Measurements from ENCODE around the gene ADARB1.
"Not testable (repeated sequence)": the region's sequence is repeated elsewhere in the genome, so short reads cannot be mapped to it uniquely, and the experiment has no call there.

The ADARB1 gene, protein sequence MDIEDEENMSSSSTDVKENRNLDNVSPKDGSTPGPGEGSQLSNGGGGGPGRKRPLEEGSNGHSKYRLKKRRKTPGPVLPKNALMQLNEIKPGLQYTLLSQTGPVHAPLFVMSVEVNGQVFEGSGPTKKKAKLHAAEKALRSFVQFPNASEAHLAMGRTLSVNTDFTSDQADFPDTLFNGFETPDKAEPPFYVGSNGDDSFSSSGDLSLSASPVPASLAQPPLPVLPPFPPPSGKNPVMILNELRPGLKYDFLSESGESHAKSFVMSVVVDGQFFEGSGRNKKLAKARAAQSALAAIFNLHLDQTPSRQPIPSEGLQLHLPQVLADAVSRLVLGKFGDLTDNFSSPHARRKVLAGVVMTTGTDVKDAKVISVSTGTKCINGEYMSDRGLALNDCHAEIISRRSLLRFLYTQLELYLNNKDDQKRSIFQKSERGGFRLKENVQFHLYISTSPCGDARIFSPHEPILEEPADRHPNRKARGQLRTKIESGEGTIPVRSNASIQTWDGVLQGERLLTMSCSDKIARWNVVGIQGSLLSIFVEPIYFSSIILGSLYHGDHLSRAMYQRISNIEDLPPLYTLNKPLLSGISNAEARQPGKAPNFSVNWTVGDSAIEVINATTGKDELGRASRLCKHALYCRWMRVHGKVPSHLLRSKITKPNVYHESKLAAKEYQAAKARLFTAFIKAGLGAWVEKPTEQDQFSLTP

DNA sequence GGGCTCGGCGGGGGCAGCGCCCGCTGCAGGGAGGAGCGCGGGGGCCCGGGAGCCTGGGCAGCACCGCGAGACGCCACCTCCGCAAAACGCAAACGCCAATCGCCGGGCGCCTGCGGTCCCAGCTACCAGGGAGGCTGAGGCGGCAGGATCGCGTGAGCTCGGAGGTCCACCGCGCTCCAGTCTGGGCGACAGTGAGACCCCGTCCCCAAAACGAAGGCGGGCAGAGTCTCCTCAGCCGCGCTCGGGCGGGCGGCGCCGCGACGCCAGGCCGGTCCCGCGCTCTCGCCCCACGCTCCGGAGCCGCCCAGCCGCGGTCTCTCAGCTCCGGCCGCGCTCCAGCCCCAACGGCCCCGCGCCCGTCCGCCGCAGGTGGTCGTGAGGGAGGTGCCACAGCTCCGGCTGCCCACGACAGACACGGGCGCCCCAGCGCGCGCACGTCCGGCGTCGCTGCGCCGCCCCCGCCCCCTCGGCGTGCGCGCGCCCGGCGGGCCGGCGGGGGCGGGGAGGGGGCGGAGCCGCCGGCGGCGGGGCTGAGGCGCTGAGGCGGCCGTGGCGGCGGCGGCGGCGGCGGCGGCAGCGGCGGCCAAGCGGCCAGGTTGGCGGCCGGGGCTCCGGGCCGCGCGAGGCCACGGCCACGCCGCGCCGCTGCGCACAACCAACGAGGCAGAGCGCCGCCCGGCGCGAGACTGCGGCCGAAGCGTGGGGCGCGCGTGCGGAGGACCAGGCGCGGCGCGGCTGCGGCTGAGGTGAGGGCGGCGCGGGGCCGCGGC, at the start of gene ADARB1:
TSS of gene ADARB1 (plus strand) at position 533 of the 770 bp plus-strand sequence. CDS start 97,077 bp downstream, outside the sequence.
- peak; percentile 96 for DNase-seq (ENCODE audit: low spot score)

DNA sequence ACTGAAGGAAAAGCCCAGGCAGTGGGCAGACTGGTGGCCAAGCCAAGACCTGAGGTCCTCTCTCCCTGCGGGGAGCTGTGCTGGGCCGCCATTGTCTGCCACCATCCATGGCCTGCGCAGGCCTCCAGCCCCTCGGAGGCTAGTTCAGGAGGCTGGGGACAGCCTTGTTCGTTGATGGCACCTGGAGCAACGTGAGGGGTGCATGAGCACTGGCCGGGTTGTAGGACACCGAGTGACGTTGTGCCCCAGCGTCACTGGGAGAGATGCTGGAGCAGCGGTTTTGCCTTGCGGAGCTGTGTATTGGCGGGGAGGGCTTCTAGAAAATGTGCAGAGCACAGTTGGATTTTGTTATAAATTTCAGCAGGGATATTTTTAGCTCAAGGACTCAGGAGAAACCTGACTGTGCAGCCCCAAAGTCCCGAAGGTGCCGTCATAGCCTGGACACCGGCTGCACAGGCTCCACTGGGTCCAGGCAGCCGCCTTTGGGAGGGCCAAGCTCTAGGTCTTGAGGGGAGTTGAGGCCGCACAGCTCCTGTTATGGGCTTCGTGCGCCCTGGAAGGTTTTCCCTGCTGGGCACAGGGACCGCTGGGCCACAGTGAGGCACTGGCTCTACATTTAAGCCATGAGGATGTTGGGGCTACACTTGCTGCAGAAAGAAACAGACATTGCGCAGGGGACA, 48.2 kb upstream of the ADARB1 start:
- peak; percentile 2 for DNase-seq (ENCODE audit: low spot score)

DNA sequence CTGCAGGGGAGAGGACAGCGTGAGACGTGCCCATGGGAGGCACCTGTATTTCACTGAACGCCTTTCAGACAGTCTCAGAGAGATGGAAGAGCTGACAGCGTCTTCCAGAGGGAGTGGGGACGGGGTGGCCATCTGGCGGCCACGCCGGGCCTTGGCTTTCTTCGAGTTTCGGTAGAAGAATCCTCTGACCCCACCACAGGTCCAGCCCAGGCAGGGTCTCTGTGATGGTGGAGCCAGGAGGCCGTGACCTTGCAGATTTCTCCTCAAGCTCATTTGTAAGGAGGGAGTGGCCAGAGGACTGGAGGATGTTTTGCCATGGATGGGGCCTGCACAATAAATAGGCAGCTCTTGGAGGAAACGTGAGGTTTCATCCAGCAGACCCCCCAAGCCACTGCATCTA, 47.6 kb upstream of the ADARB1 start:
- DNase-seq (ENCODE audit: low spot score): peak; percentile 5

DNA sequence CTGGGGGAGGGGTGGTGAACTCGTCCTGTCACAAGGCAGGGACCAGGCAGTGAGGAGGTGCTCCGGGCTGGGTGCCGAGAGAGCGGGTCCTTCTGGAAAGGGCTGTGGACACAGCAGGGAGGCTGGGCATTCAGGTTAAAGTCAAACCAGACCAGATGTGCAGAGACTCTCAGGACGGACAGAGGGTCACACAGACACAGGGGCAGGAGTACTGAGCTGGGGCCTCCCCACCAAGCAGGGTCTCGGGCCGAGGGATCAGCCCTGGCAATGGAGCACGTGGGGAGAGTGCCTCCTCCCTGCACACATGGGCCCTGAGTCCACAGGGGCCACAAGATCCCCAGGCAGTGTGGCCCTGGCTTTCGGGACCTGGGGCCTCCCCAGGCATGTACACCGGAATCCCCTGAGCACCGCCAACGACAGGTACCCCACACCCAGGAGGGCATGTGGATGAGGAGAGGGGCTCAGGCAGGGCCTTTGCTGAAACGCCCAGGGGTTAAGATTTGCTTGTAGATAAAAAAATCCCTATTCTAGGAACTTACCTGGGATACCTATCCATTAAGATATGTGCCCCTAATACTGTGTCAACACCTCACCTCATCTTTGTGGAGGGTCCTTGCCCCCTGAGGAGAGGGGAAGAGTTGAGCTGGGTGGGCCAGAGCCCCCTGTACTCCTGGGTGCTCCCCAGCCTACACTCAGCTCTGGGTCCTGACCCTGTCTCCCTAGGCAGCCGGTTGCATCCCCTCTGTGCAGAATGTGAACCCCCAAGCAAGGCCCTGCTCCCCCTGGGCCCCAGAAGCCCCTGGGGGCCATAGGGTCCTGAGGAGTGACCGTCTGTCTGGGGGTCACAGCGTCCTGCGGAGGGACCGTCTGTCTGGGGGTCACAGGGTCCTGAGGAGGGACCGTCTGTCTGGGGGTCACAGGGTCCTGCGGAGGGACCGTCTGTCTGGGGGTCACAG, 46.9 kb upstream of the ADARB1 start:
- DNase-seq (ENCODE audit: low spot score): peak; percentile 6

DNA sequence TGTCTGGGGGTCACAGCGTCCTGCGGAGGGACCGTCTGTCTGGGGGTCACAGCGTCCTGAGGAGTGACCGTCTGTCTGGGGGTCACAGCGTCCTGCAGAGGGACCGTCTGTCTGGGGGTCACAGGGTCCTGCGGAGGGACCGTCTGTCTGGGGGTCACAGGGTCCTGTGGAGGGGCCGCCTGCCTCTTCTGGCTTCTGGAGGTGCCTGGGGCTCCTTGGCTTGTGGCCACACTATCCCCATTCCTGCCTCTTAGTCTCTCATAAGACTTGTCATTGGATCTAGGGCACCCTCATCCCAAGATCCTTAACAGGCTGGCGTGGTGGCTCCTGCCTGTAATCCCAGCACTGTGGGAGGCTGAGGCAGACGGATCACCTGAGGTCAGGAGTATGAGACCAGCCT, 45.7 kb upstream of the ADARB1 start:
- DNase-seq (ENCODE audit: low spot score): not testable (repeated sequence)

DNA sequence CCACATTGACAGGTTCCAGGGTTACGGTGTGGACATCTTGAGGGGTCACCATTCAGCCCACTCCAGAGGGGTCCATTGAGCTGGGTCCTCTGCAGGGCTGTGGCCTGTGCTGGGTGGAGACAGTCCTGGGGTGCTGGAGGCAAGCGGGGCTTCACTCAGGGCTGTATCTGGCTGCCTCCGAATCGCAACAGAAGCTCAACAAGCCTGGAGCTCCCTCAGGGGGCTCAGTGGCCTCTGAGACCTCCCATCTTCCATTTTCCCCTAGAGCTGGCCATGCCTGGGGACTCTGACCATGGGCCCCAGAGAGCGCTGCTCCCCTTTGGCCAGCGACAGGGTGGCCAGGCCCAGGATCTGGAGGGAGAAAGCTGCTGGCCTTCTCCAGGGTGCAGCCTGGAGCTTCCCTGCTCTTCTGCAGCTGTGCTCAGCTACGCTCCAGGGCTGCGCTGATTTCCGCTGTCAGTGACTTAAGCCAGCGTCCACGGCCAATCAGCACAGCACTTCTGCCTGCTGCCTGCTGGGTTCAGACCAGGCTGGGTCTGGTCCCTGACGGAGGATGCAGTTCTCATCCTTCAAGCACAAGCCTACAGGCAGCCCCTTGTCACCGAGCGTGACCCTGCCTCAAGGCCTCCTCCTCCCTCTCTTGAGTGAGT, 45.0 kb upstream of the ADARB1 start:
- DNase-seq (ENCODE audit: low spot score): peak; percentile 71

DNA sequence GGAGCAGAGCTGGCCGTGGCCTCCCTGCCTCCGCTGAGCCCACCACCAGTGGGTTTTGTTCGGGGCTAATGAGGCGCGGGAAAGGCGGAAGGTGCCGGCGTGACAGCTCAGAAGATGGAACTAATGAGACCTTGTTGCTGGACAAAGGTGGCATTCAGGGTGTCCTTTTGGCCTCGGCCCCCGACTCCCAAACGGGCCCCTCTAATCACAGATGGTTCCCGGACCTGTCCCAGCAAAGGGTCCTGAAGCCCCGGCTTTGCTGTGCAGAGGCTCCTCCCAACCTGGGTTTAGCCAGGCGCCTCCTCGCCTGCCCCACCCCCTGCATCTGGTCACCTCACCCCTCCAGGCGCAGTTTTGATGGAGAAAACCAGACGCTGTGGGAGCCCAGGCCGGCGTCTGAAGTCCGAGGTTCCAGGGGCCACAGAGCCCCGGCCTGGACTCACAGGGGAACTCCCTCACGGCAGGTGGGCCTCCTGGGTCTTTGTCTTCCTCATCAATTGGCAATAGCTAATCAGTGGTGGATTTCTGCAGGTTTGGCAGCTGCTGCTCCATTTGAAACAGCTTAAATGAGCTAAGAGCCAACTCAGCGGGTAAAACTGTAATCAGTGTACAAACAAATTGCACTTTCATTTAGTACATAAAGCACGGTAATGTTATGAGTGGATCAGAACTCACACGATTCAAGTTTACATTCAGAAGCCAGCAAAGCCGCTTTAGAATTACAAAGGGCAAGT, 44.3 kb upstream of the ADARB1 start:
- DNase-seq (ENCODE audit: low spot score): no peak

DNA sequence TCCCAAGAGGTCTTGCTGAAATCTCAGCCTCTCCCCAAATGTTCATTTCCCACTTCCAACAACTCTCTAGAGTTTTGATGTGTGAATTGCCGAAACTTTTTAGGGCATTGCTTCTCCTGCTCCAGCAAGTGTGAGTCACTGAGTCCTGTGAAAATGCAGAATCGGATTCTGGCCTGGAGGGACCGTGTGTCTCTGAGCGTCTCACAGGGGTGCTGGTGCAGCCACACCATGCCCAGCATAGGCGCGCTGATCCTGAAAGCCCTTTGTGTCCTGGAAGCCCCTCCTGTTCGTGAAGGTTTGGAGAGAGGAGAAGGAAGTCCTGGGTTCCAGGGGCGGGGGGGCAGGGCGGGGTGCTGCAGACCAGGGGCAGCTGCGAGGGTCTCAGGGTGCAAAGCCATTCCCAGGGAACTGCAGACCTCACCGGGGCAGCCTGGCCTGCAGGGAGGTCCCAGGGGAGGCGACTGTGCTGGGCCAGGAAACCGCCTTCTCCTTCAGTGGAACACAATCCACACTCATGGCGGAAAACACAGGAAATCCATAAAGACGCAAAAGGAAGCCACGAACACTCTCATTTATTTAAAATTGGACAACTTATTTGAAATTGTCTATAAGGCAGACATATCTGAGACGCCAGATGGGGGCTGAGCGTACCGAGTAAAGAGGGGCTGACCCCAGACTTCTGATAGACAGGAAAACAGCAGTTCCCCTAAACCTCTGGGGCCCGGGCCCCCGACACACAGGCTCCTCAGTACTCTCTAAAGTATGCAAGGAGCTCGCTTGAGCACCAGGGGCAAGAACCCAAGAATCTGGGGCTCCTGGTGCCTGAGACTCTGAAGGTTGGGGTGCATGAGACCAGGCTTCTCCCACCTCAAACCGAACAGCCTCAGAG, 43.5 kb upstream of the ADARB1 start:
- peak; percentile 69 for DNase-seq (ENCODE audit: low spot score)

DNA sequence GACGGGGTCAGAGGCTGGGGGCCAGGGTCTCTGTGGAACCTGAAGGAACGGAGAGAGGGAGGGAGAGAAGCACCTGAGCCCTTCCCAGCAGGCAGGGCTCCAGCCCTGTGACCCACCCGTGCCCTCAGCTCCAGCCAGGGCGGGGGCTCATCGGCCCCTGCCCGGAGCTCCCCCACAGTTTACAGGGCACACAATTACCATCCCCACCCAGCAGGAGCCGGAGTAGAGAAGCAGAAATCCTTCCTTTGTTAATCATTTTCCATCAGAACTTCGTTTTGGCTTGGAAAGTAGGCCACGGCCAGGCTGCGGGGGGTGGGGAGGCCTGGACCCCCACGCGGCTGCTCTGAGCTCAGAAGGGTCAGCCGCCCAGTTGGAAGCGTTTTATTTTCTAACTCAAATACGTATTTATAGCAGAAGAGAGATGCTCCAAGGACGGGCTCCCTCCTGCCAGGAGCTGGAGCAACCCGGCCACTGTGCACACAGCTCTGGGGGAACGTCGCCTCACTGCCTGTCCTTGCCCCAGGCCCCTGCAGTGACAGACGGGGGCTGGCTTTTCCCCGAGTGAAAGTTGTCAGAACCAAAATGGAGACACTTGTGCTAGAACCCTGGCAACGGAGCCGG, 42.7 kb upstream of the ADARB1 start:
- DNase-seq (ENCODE audit: low spot score): no peak

DNA sequence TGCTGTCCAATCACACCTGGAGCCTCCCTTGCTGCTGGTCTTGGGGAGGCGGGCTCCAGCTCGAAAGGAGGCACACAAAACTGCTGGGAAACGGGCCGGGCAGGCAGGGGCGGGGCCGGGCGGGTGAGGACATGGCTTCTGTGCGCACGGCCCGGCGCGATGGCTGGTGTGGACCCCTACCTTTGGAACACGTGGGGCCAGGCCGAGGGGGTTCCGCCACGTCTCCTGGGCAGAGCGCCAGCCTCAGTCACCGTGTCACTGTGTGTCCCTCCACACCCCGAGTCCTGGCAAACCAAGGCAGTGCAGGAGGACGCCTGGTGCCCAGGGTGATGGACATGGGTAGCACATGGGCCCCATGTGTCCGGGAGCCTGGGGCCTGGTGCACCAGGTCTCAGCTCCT, 42.0 kb upstream of the ADARB1 start:
- DNase-seq (ENCODE audit: low spot score): no peak

DNA sequence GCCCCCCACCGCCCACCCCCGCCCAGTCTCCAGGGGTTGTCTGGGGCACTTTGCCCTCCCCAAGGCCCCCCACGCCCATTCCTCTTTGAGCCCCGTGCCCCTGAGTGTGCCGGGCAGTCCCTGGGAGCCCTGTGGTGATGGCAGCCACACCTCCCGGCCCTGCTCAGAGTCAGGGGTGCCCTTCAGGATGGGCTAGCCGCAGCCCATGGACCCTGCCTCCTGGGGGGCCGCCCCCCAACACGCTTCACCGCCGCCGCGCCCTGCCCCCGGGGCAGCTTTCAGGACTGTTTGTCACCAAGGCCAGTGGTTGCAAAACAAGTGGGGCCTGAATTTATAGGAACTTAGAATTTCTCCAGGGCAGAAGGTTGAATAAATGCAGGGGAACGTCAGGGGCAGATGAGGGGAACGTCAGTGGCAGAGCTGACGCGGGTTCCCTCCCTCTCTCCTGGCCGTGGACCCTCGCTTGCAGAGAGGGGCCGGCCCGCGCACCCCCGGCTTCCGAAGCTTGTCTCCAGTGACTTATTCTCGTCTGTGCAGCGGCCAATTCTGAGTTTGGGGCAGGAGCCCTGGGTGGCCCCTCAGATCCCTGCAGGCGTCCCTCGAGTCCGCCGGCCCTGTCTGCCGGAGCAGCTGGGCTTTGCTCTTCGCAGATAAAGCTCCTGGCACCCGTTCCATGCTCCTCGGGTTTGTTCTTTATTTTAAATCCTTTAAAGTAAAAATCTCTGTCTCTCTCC, 41.2 kb upstream of the ADARB1 start:
- no peak for DNase-seq (ENCODE audit: low spot score)

DNA sequence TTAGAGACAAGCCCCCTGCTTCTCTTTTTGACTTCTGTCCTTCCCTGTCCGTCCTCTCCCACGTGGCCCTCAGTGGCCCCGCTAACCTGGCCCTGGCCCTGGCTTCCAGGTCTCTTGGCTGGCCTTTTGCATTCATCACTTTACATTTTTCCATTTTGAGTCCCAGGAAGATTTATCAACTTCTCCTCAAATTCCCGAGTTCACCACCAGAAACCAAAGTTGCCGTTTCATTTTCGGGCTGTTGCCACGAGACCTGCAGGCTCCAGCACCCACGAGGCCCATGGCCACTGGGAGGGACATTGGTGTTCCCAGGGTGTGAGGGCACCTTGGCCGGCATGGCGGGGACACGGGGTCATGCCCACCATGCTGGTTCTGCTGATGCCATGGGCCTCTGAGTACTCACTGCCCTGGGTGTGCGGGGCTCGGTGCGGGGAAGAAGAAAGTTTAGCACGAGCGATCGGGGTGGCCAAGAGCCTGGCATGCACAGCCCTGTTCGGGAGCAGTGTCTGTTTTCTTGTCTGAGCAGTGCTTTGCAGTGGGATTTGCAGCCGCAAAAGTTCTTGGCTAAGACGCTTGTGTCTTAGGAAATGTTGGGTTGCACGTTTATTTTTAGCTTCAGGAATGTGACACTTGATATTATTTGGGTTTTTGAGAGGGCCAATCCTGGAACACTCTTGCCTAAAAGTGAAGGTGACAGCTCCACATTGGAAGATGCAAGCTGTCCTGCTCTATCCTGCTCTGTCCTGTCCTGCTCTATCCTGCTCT, 40.4 kb upstream of the ADARB1 start:
- DNase-seq (ENCODE audit: low spot score): peak; percentile 86

DNA sequence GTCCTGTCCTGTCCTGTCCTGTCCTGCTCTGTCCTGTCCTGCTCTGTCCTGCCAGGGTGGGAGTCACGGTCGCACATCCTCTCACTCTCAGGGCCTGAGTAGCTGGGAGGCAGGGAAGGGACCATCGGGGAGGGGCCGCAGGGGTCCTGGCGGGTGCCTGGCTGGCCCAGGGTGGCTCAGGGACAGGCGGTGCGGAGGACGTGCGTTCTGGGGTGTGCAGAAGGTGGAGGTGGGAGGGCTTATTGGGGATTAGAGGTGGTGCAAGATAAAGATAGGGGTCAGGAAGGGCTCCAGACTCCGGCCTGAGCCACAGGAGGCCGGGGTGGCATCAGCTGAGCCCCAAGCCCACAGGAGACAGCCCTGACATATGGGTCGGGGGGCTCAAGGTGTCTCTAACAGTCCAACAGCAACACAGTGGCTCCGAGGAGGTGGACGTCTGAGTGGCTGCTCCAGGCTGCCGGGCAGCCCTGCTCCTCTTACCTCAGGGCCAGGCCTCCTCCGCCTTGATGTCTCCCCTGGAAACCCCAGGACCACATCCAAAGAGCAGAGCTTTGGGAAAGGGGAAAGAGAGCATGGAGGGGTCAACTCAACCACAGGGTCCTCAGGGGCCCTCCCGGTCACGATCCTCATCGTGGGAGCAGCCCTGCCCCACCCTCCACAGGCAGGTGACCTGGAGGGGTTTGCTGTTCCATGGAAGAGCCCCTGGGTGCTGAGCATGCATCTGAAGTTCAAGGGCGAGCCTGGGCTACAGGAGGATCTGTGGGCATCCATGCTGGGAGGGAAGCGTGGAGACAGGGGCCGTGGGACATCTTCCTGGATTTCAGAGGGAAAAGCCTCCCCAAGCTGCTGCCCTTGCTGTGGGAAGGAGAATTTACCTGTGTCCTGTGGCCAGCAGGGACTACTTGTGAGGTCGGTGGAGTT, 39.6 kb upstream of the ADARB1 start:
- no peak for DNase-seq (ENCODE audit: low spot score)

DNA sequence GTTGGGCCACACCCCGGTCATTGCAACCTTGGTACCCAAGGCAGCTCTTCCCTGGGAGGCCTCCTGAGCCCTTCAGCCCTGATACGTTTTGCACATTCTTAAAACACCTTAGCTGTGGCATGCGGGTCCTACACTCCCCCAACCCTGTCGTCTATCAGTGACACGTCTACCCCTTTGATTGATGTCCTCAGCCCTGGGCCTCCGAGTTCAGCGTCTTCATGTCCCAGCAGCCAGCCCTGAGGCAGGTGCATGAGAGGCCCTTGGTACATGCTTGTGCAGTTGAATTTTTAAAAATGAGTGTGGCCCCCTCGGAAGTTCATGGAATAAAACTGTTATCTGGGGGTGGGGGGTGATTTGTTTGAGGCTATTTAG, 38.9 kb upstream of the ADARB1 start:
- DNase-seq (ENCODE audit: low spot score): no peak

DNA sequence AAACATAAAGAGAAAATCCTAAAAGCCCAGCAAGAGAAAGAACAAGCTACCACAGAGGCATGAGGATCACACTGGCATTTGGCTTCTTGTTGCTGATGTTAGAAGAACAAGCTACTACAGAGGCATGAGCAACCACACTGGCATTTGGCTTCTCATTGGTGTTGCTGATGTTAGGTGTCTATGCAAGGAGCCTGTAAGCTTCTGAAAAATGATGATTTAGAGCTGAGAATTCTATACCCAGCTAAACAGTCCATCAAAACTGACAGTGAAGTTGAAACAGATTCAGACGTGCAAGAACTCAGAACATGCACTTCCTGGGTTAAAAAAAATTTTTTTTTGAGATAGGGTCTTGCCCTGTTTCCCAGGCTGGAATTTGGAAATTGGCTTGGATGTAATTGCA, 37.8 kb upstream of the ADARB1 start:
- DNase-seq (ENCODE audit: low spot score): no peak

DNA sequence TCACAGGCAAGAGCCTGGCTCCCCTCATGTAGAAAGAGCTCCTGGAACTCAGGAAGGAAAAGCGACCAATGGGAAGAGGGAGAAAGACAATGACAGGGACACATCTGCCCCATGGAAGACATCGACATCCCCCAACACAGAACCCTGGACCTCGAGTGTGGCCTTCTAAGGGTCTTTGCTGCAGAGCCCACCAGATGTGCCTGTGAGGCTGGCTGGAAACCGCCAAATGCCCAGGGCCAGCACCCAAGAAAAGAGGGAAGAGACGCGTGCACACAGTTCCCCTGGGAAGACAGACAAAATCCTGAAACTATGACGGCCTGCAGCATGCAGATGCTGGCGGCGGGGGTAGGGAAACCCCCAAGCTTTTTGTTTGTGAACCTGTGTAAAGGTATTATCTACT, 36.4 kb upstream of the ADARB1 start:
- DNase-seq (ENCODE audit: low spot score): no peak
